DMS79 treated with DMSO at 0.1 percent for 48 hours (cell line): ENCODE data around the gene FAM222B.
"Not testable (repeated sequence)": the region's sequence is repeated elsewhere in the genome, so short reads cannot be mapped to it uniquely, and the experiment has no call there.

ENCODE experiments used
- DNase-seq: peaks from one replicate; lab custom pipeline; 2025; lab: John Stamatoyannopoulos, UW

FAM222B gene

GRCh38 chr17:28842282-28843012 lies at the start of gene FAM222B:
TSS of gene FAM222B (minus strand) at chr17:28842790. CDS start at chr17:28766667, 76,123 bp downstream.
- DNase-seq, result peak; percentile 76

GRCh38 chr17:28892024-28892423 lies 49.4 kb upstream of the FAM222B start:
- DNase-seq, result no peak

GRCh38 chr17:28891201-28891600 lies 48.6 kb upstream of the FAM222B start:
- DNase-seq, result no peak

GRCh38 chr17:28889996-28890395 lies 47.4 kb upstream of the FAM222B start:
- no peak for DNase-seq

GRCh38 chr17:28888832-28889231 lies 46.2 kb upstream of the FAM222B start:
- no peak for DNase-seq

GRCh38 chr17:28887871-28888471 lies 45.4 kb upstream of the FAM222B start:
- no peak for DNase-seq

- no peak for DNase-seq
Observed at GRCh38 chr17:28885951-28886350, 43.4 kb upstream of the FAM222B start.

GRCh38 chr17:28885363-28885762 lies 42.8 kb upstream of the FAM222B start:
- DNase-seq, result no peak

GRCh38 chr17:28883967-28884702 lies 41.5 kb upstream of the FAM222B start:
- no peak for DNase-seq

GRCh38 chr17:28882154-28882895 lies 39.7 kb upstream of the FAM222B start:
- no peak for DNase-seq

- DNase-seq, result no peak
Observed at GRCh38 chr17:28881533-28882056, 39.0 kb upstream of the FAM222B start.

GRCh38 chr17:28880572-28880945 lies 38.0 kb upstream of the FAM222B start:
- DNase-seq, result no peak

GRCh38 chr17:28879886-28880571 lies 37.4 kb upstream of the FAM222B start:
- no peak for DNase-seq

- DNase-seq, result no peak
Observed at GRCh38 chr17:28878981-28879380, 36.4 kb upstream of the FAM222B start.

- no peak for DNase-seq
Observed at GRCh38 chr17:28878158-28878910, 35.7 kb upstream of the FAM222B start.

GRCh38 chr17:28877150-28877711 lies 34.6 kb upstream of the FAM222B start:
- not testable (repeated sequence) for DNase-seq

GRCh38 chr17:28875848-28876550 lies 33.4 kb upstream of the FAM222B start:
- no peak for DNase-seq

- no peak for DNase-seq
Observed at GRCh38 chr17:28874750-28875149, 32.2 kb upstream of the FAM222B start.

- no peak for DNase-seq
Observed at GRCh38 chr17:28873839-28874238, 31.2 kb upstream of the FAM222B start.
